GM10266 (cell line): ENCODE data around the gene PCNX3.
"Not testable (repeated sequence)": the region's sequence is repeated elsewhere in the genome, so short reads cannot be mapped to it uniquely, and the experiment has no call there.

Source experiments
- DNase-seq: peaks from one replicate; pipeline ENCODE4 v3.0.0; 2012; ENCODE audit errors: extremely low spot score
- CTCF ChIP-seq: IDR thresholded peaks from 2 replicates; pipeline ENCODE4 v1.5.1; 2012; ENCODE audit warnings: mild to moderate bottlenecking, low read depth; ENCODE audit not compliant: control insufficient read depth, insufficient read depth; ENCODE audit errors: missing control alignments

Gene PCNX3

GRCh38 chr11:65680192-65680743 is 64.7 kb downstream of the PCNX3 start:
- no peak for DNase-seq
- no peak for TF ChIP-seq CTCF

- DNase-seq, result not testable (repeated sequence)
Measured at GRCh38 chr11:65683480-65683879, 67.9 kb downstream of the PCNX3 start.

GRCh38 chr11:65685981-65686380 is 70.4 kb downstream of the PCNX3 start:
- TF ChIP-seq CTCF, result no peak

More at GRCh38 chr11:65685981-65686380, 70.4 kb downstream of the PCNX3 start:
- no peak for DNase-seq
